ENCODE data around the gene HECA.
"Not testable (repeated sequence)": the region's sequence is repeated elsewhere in the genome, so short reads cannot be mapped to it uniquely, and the experiment has no call there.

HECA gene

DNA sequence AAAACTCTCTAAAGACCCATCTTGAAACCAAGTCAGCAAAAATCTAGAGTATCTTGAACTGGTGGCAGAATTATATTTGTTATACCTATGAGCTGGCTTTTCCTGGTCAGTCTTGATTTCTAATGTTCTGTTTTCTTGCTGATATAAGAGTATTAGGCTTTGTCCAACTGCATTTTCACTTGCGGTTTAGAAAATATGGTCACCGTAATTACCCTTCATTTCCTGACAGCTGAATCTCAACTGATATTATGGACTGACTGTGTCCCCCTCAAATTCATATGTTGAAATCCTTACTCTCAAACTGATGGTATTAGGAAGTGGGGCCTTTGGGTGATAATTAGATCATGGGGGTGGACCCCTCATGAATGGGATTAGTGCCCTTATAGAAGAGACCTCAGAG lies 84.9 kb downstream of the HECA start:
- no peak for DNase-seq

- not testable (repeated sequence) for DNase-seq
Observed at GRCh38 chr6:139228387-139228786, 93.5 kb downstream of the HECA start.

Data from SIG-M5 (cell line).